IMR-90 (cell line): ENCODE data around the gene FBP1.

ENCODE experiments used
- CEBPB ChIP-seq: IDR thresholded peaks from 2 replicates; pipeline ENCODE4 v1.6.1; 2012; ENCODE audit warnings: low read depth, low read length, improper control_type of control experiment
- CTCF ChIP-seq: conservative IDR thresholded peaks from 2 replicates; pipeline ENCODE4 v1.5.1; 2012; ENCODE audit warnings: mild to moderate bottlenecking, low read depth, low read length, improper control_type of control experiment
- MAFK ChIP-seq: IDR thresholded peaks from 2 replicates; pipeline ENCODE4 v1.6.1; 2012; ENCODE audit warnings: low read depth, low read length, improper control_type of control experiment
- POLR2A ChIP-seq: IDR thresholded peaks from 2 replicates; pipeline ENCODE4 v1.6.1; 2012; ENCODE audit warnings: mild to moderate bottlenecking, low read depth, low read length
- USF2 ChIP-seq: fragments of 150-350 bp; IDR thresholded peaks from 2 replicates; pipeline ENCODE4 v1.6.1; 2017; ENCODE audit warnings: mild to moderate bottlenecking, antibody characterized with exemption, low read length, low read depth

GRCh38 chr9:94630833-94631232 is 8.5 kb downstream of the FBP1 start:
- TF ChIP-seq CTCF (no peak), POLR2A (no peak), USF2 (no peak), MAFK (no peak), CEBPB (no peak)
